Measurements from ENCODE around the gene TSPAN33.

The TSPAN33 gene

GRCh38 chr7:129146237-129146979 lies 1.9 kb downstream of the TSPAN33 start:
- no peak overlapping the region for H3K9ac ChIP-seq (ENCODE audit: low read depth, low read length)
- peaks cover 14% of the 10 kb centered on the region for H3K4me1 ChIP-seq (ENCODE audit: insufficient read depth, low read length)
- no peak overlapping the region for H3K4me2 ChIP-seq (ENCODE audit: insufficient read depth, low read length)
- no peak overlapping the region for H2AFZ ChIP-seq (ENCODE audit: low read depth, low read length)
- peaks cover 57% of the 10 kb centered on the region for H3K27me3 ChIP-seq (ENCODE audit: insufficient read depth, low read length, poor library complexity)
- no peaks in the 10 kb centered on the region for H3K36me3 ChIP-seq (ENCODE audit: insufficient read depth, low read length)
- no peaks in the 10 kb centered on the region for H3K9me3 ChIP-seq (ENCODE audit: insufficient read depth, low read length, severe bottlenecking)
- TF ChIP-seq CTCF (IDR thresholded peaks at IDR 0.05; ENCODE audit: borderline replicate concordance, extremely low read depth, low read length, poor library complexity, severe bottlenecking) (no peak), EZH2 (IDR thresholded peaks at IDR 0.05; ENCODE audit: borderline replicate concordance, low read depth, low read length, severe bottlenecking) (no peak)
- ATAC-seq (ENCODE audit: insufficient read depth, low read depth) = no peak
- H3K79me2 ChIP-seq (ENCODE audit: insufficient read depth, low read length) = no peaks in the 10 kb centered on the region
- H3K27ac ChIP-seq (ENCODE audit: low read length) = no peak overlapping the region
- 0 out of 2 replicates have a peak, but pooled peaks cover 4% of the 10 kb centered on the region for H4K20me1 ChIP-seq (ENCODE audit: insufficient read depth, low read length)
- DNase-seq = no peak
- H3K4me3 ChIP-seq (ENCODE audit: low read depth in 1 of 2, low read length in 2 of 2) = no peak overlapping the region

- Histone ChIP-seq H3K36me3 (ENCODE audit: insufficient read depth, low read length) (no peaks in the 10 kb centered on the region), H3K79me2 (ENCODE audit: insufficient read depth, low read length) (no peaks in the 10 kb centered on the region), H3K9me3 (ENCODE audit: insufficient read depth, low read length, severe bottlenecking) (no peaks in the 10 kb centered on the region), H3K9ac (ENCODE audit: low read depth, low read length) (no peak overlapping the region), H2AFZ (ENCODE audit: low read depth, low read length) (no peak overlapping the region), H3K27ac (ENCODE audit: low read length) (no peak overlapping the region), H3K27me3 (ENCODE audit: insufficient read depth, low read length, poor library complexity) (peaks cover 52% of the 10 kb centered on the region), H4K20me1 (ENCODE audit: insufficient read depth, low read length) (0 out of 2 replicates have a peak, but pooled peaks cover 4% of the 10 kb centered on the region), H3K4me1 (ENCODE audit: insufficient read depth, low read length) (peaks cover 14% of the 10 kb centered on the region), H3K4me3 (ENCODE audit: low read depth in 1 of 2, low read length in 2 of 2) (no peak overlapping the region), H3K4me2 (ENCODE audit: insufficient read depth, low read length) (no peak overlapping the region)
- DNase-seq = no peak
- TF ChIP-seq CTCF (IDR thresholded peaks at IDR 0.05; ENCODE audit: borderline replicate concordance, extremely low read depth, low read length, poor library complexity, severe bottlenecking) (no peak), EZH2 (IDR thresholded peaks at IDR 0.05; ENCODE audit: borderline replicate concordance, low read depth, low read length, severe bottlenecking) (no peak)
- no peak for ATAC-seq (ENCODE audit: insufficient read depth, low read depth)
Measured at GRCh38 chr7:129147731-129148130, 3.2 kb downstream of the TSPAN33 start.

GRCh38 chr7:129149511-129149910 lies 5.0 kb downstream of the TSPAN33 start:
- Histone ChIP-seq H3K4me3 (ENCODE audit: low read depth in 1 of 2, low read length in 2 of 2) (no peak overlapping the region), H3K9me3 (ENCODE audit: insufficient read depth, low read length, severe bottlenecking) (no peaks in the 10 kb centered on the region), H3K4me2 (ENCODE audit: insufficient read depth, low read length) (no peak overlapping the region), H3K9ac (ENCODE audit: low read depth, low read length) (no peak overlapping the region), H3K79me2 (ENCODE audit: insufficient read depth, low read length) (no peaks in the 10 kb centered on the region), H3K36me3 (ENCODE audit: insufficient read depth, low read length) (no peaks in the 10 kb centered on the region), H4K20me1 (ENCODE audit: insufficient read depth, low read length) (0 out of 2 replicates have a peak, but pooled peaks cover 4% of the 10 kb centered on the region), H3K27ac (ENCODE audit: low read length) (no peak overlapping the region), H3K4me1 (ENCODE audit: insufficient read depth, low read length) (peaks cover 6% of the 10 kb centered on the region), H3K27me3 (ENCODE audit: insufficient read depth, low read length, poor library complexity) (peaks cover 34% of the 10 kb centered on the region), H2AFZ (ENCODE audit: low read depth, low read length) (no peak overlapping the region)
- DNase-seq = no peak
- TF ChIP-seq CTCF (IDR thresholded peaks at IDR 0.05; ENCODE audit: borderline replicate concordance, extremely low read depth, low read length, poor library complexity, severe bottlenecking) (no peak), EZH2 (IDR thresholded peaks at IDR 0.05; ENCODE audit: borderline replicate concordance, low read depth, low read length, severe bottlenecking) (no peak)
- ATAC-seq (ENCODE audit: insufficient read depth, low read depth) = no peak
